HEK293 (cell line): ENCODE results near the gene B2M.
A peak's percentile ranks its signal among the peaks of the same experiment; 100 is the strongest.

Source experiments
- CTCF ChIA-PET: fragments of 350-600 bp; formaldehyde crosslinking; extraction: SDS; loops from one replicate; lab custom pipeline; 2021; ENCODE audit warnings: antibody characterized with exemption; lab: Yijun Ruan, JAX
- POLR2A ChIA-PET: fragments of 300-600 bp; formaldehyde crosslinking; extraction: SDS; loops from one replicate; lab custom pipeline; 2020; ENCODE audit warnings: antibody characterized with exemption, inconsistent platforms; lab: Yijun Ruan, JAX
- H3K27ac ChIP-seq: fragments of 200-500 bp; sonication (Bioruptor generic); 2 replicates; pipeline ENCODE4 v1.5.1; 2014; ENCODE audit warnings: low read depth, low read length, control low read depth, inconsistent platforms; ENCODE audit errors: extremely low read depth
- H3K36me3 ChIP-seq, 2 experiments: fragments of 200-500 bp in 1 of 2; sonication (Bioruptor generic) in 1 of 2; 1 replicate in 1 of 2; 2 replicates in 1 of 2; pipeline ENCODE4 v1.5.1; 2014 to 2017; ENCODE audit warnings: inconsistent platforms in 2 of 2, low read length in 2 of 2; ENCODE audit not compliant: control insufficient read depth in 2 of 2, insufficient read depth in 1 of 2
- H3K4me1 ChIP-seq: fragments of 200-500 bp; sonication (Bioruptor generic); 2 replicates; pipeline ENCODE4 v1.5.1; 2014; ENCODE audit warnings: mild to moderate bottlenecking, low read length, inconsistent platforms; ENCODE audit not compliant: control insufficient read depth, insufficient read depth
- H3K4me3 ChIP-seq: 2 replicates; pipeline ENCODE4 v1.5.1; 2011; ENCODE audit warnings: low read depth, mild to moderate bottlenecking, control low read depth, low read length, moderate library complexity
- H3K9me3 ChIP-seq: fragments of 200-500 bp; sonication (Bioruptor generic); 2 replicates; pipeline ENCODE4 v1.5.1; 2014; ENCODE audit warnings: low read depth, low read length, inconsistent platforms; ENCODE audit not compliant: control insufficient read depth, insufficient read depth
- BCL11A ChIP-seq: fragments of 450-650 bp; formaldehyde crosslinking; IDR thresholded peaks from 2 replicates; pipeline ENCODE4 v1.5.1; 2016; ENCODE audit warnings: low read depth, missing biosample characterization, missing genetic modification characterization
- MEIS1 ChIP-seq: sonication (generic); formaldehyde crosslinking; IDR thresholded peaks from 2 replicates; pipeline ENCODE4 v1.8.1; 2022; ENCODE audit warnings: missing genetic modification reagents, mild to moderate bottlenecking, borderline replicate concordance
- ZBTB20 ChIP-seq: fragments of 450-650 bp; formaldehyde crosslinking; IDR thresholded peaks from 2 replicates; pipeline ENCODE4 v1.5.1; 2016; ENCODE audit warnings: missing biosample characterization, missing genetic modification characterization
- ZBTB48 ChIP-seq: fragments of 450-650 bp; formaldehyde crosslinking; IDR thresholded peaks from 2 replicates; pipeline ENCODE4 v1.5.1; 2016; ENCODE audit warnings: missing biosample characterization, missing genetic modification characterization
- ZBTB7A ChIP-seq: fragments of 450-650 bp; formaldehyde crosslinking; IDR thresholded peaks from 2 replicates; pipeline ENCODE4 v1.5.1; 2016; ENCODE audit warnings: low read depth, missing biosample characterization, missing genetic modification characterization
- ZBTB8A ChIP-seq: fragments of 450-650 bp; formaldehyde crosslinking; IDR thresholded peaks from 2 replicates; pipeline ENCODE4 v1.5.1; 2016; ENCODE audit warnings: missing biosample characterization, missing genetic modification characterization
- ZFP37 ChIP-seq: fragments of 450-650 bp; formaldehyde crosslinking; IDR thresholded peaks from 2 replicates; pipeline ENCODE4 v1.5.1; 2016; ENCODE audit warnings: missing biosample characterization, missing genetic modification characterization
- ZNF2 ChIP-seq: fragments of 450-650 bp; formaldehyde crosslinking; IDR thresholded peaks from 2 replicates; pipeline ENCODE4 v1.5.1; 2016; ENCODE audit warnings: missing biosample characterization, missing genetic modification characterization
- ZNF292 ChIP-seq: fragments of 450-650 bp; formaldehyde crosslinking; IDR thresholded peaks from 2 replicates; pipeline ENCODE4 v1.5.1; 2016; ENCODE audit warnings: low read depth, missing biosample characterization, missing genetic modification characterization, borderline replicate concordance
- ZNF302 ChIP-seq: fragments of 450-650 bp; formaldehyde crosslinking; IDR thresholded peaks from 2 replicates; pipeline ENCODE4 v1.5.1; 2016; ENCODE audit warnings: missing biosample characterization, missing genetic modification characterization, low read depth
- ZNF416 ChIP-seq: fragments of 450-650 bp; formaldehyde crosslinking; IDR thresholded peaks from 2 replicates; pipeline ENCODE4 v1.5.1; 2016; ENCODE audit warnings: missing biosample characterization, missing genetic modification characterization
- ZNF548 ChIP-seq: fragments of 450-650 bp; formaldehyde crosslinking; IDR thresholded peaks from 2 replicates; pipeline ENCODE4 v1.5.1; 2016; ENCODE audit warnings: missing biosample characterization, missing genetic modification characterization
- ZNF585B ChIP-seq: fragments of 450-650 bp; formaldehyde crosslinking; IDR thresholded peaks from 2 replicates; pipeline ENCODE4 v1.5.1; 2016; ENCODE audit warnings: missing biosample characterization, missing genetic modification characterization
- ZNF629 ChIP-seq: fragments of 450-650 bp; formaldehyde crosslinking; IDR thresholded peaks from 2 replicates; pipeline ENCODE4 v1.5.1; 2017; ENCODE audit warnings: missing biosample characterization, missing genetic modification characterization
- ZNF76 ChIP-seq: fragments of 450-650 bp; formaldehyde crosslinking; IDR thresholded peaks from 2 replicates; pipeline ENCODE4; 2016; ENCODE audit warnings: low read depth, missing biosample characterization, missing genetic modification characterization, borderline replicate concordance
- ZNF843 ChIP-seq: fragments of 450-650 bp; formaldehyde crosslinking; IDR thresholded peaks from 2 replicates; pipeline ENCODE4 v1.5.1; 2016; ENCODE audit warnings: missing biosample characterization, missing genetic modification characterization
- TF ChIP-seq, protein P1 (sequence below): fragments of 450-650 bp; formaldehyde crosslinking; conservative IDR thresholded peaks from 2 replicates; pipeline ENCODE4 v1.5.1; 2016; ENCODE audit warnings: low read depth, missing biosample characterization, missing genetic modification characterization
- TF ChIP-seq, protein P2 (sequence below): fragments of 450-650 bp; formaldehyde crosslinking; IDR thresholded peaks from 2 replicates; pipeline ENCODE4 v1.5.1; 2017; ENCODE audit warnings: missing biosample characterization, mild to moderate bottlenecking, missing genetic modification characterization, moderate library complexity
- TF ChIP-seq, protein P3 (sequence below): fragments of 450-650 bp; formaldehyde crosslinking; IDR thresholded peaks from 2 replicates; pipeline ENCODE4 v1.5.1; 2016; ENCODE audit warnings: missing biosample characterization, missing genetic modification characterization
- TF ChIP-seq, protein P4 (sequence below): fragments of 450-650 bp; formaldehyde crosslinking; IDR thresholded peaks from 2 replicates; pipeline ENCODE4 v1.5.1; 2016; ENCODE audit warnings: missing biosample characterization, missing genetic modification characterization
- TF ChIP-seq, protein P5 (sequence below): fragments of 450-650 bp; formaldehyde crosslinking; IDR thresholded peaks from 2 replicates; pipeline ENCODE4 v1.5.1; 2016; ENCODE audit warnings: missing biosample characterization, missing genetic modification characterization, borderline replicate concordance

Gene B2M

DNA sequence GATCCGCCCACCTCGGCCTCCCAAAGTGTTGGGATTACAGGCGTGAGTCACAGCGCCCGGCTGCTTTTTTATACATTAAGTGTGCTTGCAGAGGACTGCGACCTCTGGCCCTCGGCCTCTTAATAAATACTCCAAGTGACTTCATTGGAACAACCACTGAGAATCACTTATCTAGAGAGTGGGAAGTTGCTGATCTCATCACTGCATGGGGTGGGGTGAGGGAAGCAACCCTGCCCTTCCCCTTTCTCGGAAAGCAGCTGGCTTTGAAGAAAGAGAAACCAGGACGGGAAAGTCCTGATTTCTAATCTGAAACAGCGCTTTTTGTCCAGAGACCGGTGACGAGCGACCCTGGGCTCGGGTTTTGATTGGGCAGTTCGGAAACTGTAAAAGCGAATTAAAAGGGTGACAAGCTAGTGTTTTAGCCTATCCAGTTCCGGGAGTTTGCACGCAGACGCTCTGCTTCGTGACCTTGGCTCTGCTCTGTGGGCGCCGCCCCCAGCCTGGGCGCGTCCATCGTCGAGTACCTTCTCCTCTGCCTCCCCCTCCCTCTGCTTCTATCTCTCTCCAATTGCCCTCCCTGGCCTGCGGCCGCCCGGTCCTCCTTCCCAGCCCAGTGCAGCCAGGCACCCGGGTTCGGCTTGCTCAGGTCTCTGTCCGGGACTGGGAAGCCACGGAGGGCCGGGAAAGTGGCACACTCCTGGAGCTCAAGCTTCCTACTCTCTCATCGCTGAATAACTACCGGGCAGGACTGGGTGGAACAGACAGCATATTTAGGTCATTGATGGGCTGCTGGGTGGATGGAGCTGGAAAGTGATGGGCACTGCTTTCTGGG is 17.5 kb downstream of the B2M start (continued):
- TF ChIP-seq ZNF585B (tag by site-specific recombination) (no peak), ZNF548 (tag by site-specific recombination) (no peak), ZNF629 (peak; percentile 78; the same call in 1 of the 2 replicates), ZBTB7A (tag by site-specific recombination) (no peak), ZNF416 (tag by site-specific recombination) (no peak)
- TF ChIP-seq, protein P1, sequence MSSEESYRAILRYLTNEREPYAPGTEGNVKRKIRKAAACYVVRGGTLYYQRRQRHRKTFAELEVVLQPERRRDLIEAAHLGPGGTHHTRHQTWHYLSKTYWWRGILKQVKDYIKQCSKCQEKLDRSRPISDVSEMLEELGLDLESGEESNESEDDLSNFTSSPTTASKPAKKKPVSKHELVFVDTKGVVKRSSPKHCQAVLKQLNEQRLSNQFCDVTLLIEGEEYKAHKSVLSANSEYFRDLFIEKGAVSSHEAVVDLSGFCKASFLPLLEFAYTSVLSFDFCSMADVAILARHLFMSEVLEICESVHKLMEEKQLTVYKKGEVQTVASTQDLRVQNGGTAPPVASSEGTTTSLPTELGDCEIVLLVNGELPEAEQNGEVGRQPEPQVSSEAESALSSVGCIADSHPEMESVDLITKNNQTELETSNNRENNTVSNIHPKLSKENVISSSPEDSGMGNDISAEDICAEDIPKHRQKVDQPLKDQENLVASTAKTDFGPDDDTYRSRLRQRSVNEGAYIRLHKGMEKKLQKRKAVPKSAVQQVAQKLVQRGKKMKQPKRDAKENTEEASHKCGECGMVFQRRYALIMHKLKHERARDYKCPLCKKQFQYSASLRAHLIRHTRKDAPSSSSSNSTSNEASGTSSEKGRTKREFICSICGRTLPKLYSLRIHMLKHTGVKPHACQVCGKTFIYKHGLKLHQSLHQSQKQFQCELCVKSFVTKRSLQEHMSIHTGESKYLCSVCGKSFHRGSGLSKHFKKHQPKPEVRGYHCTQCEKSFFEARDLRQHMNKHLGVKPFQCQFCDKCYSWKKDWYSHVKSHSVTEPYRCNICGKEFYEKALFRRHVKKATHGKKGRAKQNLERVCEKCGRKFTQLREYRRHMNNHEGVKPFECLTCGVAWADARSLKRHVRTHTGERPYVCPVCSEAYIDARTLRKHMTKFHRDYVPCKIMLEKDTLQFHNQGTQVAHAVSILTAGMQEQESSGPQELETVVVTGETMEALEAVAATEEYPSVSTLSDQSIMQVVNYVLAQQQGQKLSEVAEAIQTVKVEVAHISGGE = peak; percentile 46; the same call in 1 of the 2 replicates

DNA sequence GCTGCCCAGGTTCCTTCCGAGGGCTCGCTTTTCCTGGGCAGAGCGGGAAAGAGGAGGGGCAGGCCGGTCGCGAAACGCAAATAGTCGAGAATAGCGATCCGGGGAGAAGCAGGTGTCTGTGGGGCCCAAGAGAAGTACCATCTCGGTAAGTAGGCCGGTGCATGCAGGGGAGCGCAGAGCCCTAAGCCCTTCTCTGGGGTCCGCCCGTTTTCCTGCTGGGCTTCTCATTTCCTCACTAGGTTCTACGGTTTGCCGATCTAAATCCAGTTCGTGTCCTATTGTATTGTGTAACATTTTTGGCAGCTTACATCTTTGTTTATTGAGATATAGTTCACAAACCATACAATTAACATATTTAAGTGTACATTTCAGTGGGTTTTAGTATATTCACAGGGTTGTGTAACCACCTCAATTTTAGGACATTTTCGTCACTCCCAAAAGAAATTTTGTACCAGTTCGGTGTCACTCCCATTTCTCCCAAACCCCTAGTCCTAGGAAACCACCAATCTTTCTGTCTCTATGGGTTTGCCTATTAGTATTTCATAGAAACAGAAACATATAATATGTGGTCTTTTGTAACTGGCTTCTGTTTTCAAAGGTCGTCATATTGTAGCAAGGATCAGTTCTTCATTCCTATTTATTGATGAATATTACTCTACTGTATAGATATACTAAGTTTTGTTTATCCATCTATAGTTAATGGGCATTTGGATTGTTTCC is 18.3 kb downstream of the B2M start:
- H3K27ac ChIP-seq = peak overlapping the region; percentile 85
- H3K4me1 ChIP-seq = peaks cover 7% of the 10 kb centered on the region; the same call in 1 of the 2 replicates
- H3K9me3 ChIP-seq = no peaks in the 10 kb centered on the region
- H3K4me3 ChIP-seq = peak overlapping the region; percentile 69
- H3K36me3 ChIP-seq = peaks cover 0 to 13% of the 10 kb centered on the region in 2 experiments; a peak in 1 of 3 replicates
- ChIA-PET CTCF (interaction anchor here (0.8 to 1.7 kb wide), 8 partner anchors 9 to 137 kb away, joined by 3 to 10 read pairs (median 4); partner anchors contain the start of gene SPG11), POLR2A (interaction anchor here (0.6 to 2.3 kb wide), 8 partner anchors 8 to 193 kb away, joined by 3 to 37 read pairs (median 4); partner anchors contain the start of genes B2M, EIF3J, PATL2 and SPG11)
- no peak for TF ChIP-seq BCL11A (tag by site-specific recombination)
- peak; percentile 68; the same call in 1 of the 2 replicates for TF ChIP-seq ZBTB48 (tag by site-specific recombination)
- peak; percentile 68; the same call in 1 of the 2 replicates for TF ChIP-seq ZFP37
- TF ChIP-seq, protein P2, sequence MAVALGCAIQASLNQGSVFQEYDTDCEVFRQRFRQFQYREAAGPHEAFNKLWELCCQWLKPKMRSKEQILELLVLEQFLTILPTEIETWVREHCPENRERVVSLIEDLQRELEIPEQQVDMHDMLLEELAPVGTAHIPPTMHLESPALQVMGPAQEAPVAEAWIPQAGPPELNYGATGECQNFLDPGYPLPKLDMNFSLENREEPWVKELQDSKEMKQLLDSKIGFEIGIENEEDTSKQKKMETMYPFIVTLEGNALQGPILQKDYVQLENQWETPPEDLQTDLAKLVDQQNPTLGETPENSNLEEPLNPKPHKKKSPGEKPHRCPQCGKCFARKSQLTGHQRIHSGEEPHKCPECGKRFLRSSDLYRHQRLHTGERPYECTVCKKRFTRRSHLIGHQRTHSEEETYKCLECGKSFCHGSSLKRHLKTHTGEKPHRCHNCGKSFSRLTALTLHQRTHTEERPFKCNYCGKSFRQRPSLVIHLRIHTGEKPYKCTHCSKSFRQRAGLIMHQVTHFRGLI (tag by site-specific recombination) = peak; percentile 82
- TF ChIP-seq MEIS1 (CRISPR knock-in tag) = no peak
- 0 out of 2 replicates have a peak, but pooled peaks have one; percentile 31 for TF ChIP-seq ZBTB8A (tag by site-specific recombination)
- TF ChIP-seq, protein P3, sequence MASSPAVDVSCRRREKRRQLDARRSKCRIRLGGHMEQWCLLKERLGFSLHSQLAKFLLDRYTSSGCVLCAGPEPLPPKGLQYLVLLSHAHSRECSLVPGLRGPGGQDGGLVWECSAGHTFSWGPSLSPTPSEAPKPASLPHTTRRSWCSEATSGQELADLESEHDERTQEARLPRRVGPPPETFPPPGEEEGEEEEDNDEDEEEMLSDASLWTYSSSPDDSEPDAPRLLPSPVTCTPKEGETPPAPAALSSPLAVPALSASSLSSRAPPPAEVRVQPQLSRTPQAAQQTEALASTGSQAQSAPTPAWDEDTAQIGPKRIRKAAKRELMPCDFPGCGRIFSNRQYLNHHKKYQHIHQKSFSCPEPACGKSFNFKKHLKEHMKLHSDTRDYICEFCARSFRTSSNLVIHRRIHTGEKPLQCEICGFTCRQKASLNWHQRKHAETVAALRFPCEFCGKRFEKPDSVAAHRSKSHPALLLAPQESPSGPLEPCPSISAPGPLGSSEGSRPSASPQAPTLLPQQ = peak; percentile 63
- TF ChIP-seq, protein P4, sequence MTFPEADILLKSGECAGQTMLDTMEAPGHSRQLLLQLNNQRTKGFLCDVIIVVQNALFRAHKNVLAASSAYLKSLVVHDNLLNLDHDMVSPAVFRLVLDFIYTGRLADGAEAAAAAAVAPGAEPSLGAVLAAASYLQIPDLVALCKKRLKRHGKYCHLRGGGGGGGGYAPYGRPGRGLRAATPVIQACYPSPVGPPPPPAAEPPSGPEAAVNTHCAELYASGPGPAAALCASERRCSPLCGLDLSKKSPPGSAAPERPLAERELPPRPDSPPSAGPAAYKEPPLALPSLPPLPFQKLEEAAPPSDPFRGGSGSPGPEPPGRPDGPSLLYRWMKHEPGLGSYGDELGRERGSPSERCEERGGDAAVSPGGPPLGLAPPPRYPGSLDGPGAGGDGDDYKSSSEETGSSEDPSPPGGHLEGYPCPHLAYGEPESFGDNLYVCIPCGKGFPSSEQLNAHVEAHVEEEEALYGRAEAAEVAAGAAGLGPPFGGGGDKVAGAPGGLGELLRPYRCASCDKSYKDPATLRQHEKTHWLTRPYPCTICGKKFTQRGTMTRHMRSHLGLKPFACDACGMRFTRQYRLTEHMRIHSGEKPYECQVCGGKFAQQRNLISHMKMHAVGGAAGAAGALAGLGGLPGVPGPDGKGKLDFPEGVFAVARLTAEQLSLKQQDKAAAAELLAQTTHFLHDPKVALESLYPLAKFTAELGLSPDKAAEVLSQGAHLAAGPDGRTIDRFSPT (tag by site-specific recombination) = no peak
- TF ChIP-seq, protein P5, sequence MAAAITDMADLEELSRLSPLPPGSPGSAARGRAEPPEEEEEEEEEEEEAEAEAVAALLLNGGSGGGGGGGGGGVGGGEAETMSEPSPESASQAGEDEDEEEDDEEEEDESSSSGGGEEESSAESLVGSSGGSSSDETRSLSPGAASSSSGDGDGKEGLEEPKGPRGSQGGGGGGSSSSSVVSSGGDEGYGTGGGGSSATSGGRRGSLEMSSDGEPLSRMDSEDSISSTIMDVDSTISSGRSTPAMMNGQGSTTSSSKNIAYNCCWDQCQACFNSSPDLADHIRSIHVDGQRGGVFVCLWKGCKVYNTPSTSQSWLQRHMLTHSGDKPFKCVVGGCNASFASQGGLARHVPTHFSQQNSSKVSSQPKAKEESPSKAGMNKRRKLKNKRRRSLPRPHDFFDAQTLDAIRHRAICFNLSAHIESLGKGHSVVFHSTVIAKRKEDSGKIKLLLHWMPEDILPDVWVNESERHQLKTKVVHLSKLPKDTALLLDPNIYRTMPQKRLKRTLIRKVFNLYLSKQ (tag by site-specific recombination) = no peak
- 0 out of 2 replicates have a peak, but pooled peaks have one; percentile 42 for TF ChIP-seq ZNF76
- no peak; the same call in 1 of the 2 replicates for TF ChIP-seq ZNF2 (tag by site-specific recombination)
- TF ChIP-seq ZNF302 (tag by site-specific recombination) = no peak
- 0 out of 2 replicates have a peak, but pooled peaks have one; percentile 6 for TF ChIP-seq ZBTB20 (tag by site-specific recombination)
- no peak for TF ChIP-seq ZNF292 (tag by site-specific recombination)
- no peak for TF ChIP-seq ZNF843 (tag by site-specific recombination)
